Vagina (tissue), 2 donors: Measurements from ENCODE around the gene GCH1. TPM values are rescaled to one million over a fixed set of nuclear protein-coding genes. Genes with fewer than 3 reads are reported as not detected.

Source experiments
- DNase-seq, 2 donors: peaks; one replicate each; pipeline ENCODE4 v3.0.0-alpha.2; 2017; ENCODE audit errors: extremely low spot score in 2 of 2
- H3K27ac ChIP-seq: fragments of 200-600 bp; sonication (generic); one replicate; pipeline ENCODE4 v1.5.1; 2019
- H3K27me3 ChIP-seq: fragments of 200-600 bp; sonication (generic); one replicate; pipeline ENCODE4 v1.5.1; 2019
- H3K36me3 ChIP-seq, 2 donors: fragments of 200-600 bp; sonication (generic); one replicate each; pipeline ENCODE4 v1.5.1; 2017 to 2019
- H3K4me1 ChIP-seq: fragments of 200-600 bp; sonication (generic); one replicate; pipeline ENCODE4 v1.5.1; 2019
- H3K4me3 ChIP-seq, 2 donors: fragments of 200-600 bp; sonication (generic); 1 replicate in 1 of 2; 2 replicates in 1 of 2; pipeline ENCODE4 v1.5.1; 2016 to 2019
- H3K9me3 ChIP-seq: fragments of 200-600 bp; sonication (generic); one replicate; pipeline ENCODE4 v1.5.1; 2019
- POLR2A ChIP-seq, 2 donors: fragments of 450-650 bp; IDR thresholded peaks; one replicate each; pipeline ENCODE4 v1.6.1; 2017; ENCODE audit warnings: antibody characterized with exemption in 2 of 2, mild to moderate bottlenecking in 2 of 2, moderate library complexity in 2 of 2
- POLR2AphosphoS5 ChIP-seq, 2 donors: sonication (generic); formaldehyde crosslinking; IDR thresholded peaks; one replicate each; pipeline ENCODE4 v1.9.0; 2017; ENCODE audit warnings: antibody characterized with exemption in 2 of 2, mild to moderate bottlenecking in 2 of 2, low read depth in 1 of 2; ENCODE audit not compliant: insufficient read depth in 1 of 2
- intact Hi-C: fragments of 100-400 bp; cut with DNase I; formaldehyde crosslinking; loops from one replicate; pipeline ENCODE4 v1.15.1; 2023
- total RNA-seq: library from RNA; depleted of rRNA; stranded (reverse); fragments of >200 nt; gene quantifications from one replicate; pipeline ENCODE4 v1.2.3, GENCODE V29; 2016
- TF ChIP-seq, protein P1 (sequence below), 3 experiments: fragments of 450-650 bp in 2 of 3; fragments of 200-600 bp in 1 of 3; sonication (generic) in 1 of 3; IDR thresholded peaks; one replicate each; pipeline ENCODE4 v1.5.1; 2017 to 2019; ENCODE audit warnings: antibody characterized with exemption in 3 of 3, mild to moderate bottlenecking in 2 of 3, moderate library complexity in 2 of 3

The GCH1 gene
- total RNA-seq, 1 donor from 2014 or later = 22.1 TPM

DNA sequence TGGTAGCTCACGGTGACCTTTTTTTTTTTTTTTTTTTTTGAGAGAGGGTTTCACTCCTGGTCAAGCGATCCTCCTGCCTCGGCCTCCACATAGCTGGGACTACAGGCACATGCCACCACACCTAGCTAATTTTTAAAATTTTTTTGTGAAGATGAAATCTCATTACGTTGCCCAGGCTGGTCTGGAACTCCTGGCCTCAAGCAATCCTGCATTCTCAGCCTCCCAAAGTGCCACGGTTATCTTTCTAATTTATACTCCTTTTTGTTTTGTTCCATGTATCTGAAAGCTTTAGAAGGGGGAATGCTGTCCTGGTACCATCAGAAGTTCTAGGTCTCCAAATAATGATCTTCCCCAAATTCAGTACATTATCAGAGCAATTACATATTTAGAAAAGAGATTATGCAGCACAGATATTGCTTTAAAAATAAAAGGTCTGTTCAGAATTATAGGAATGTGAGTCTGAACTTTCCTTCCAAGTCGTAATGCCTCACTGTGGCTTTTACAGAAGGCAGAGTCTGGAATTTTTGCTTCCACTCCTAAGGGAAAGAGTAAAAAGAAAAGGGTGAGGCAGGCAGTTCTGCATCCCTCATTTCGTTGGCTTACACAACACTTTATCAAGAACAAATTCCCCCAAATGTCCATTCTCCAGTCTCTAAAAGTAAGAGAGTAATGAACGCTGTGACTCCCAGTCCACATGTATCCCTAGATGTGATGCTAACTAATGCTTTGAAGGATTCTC is 73.0 kb downstream of the GCH1 start:
- Histone ChIP-seq H3K4me3 (no peak overlapping the region), H3K36me3 (no peaks in the 10 kb centered on the region), H3K27ac (no peak overlapping the region), H3K27me3 (no peaks in the 10 kb centered on the region), H3K9me3 (no peaks in the 10 kb centered on the region), H3K4me1 (no peaks in the 10 kb centered on the region)
- DNase-seq = no peak
- TF ChIP-seq POLR2A (IDR thresholded peaks at IDR 0.05) = no peak
- TF ChIP-seq POLR2AphosphoS5 (IDR thresholded peaks at IDR 0.05; ENCODE audit: insufficient read depth in 1 of 2, low read depth in 1 of 2) = no peak
- TF ChIP-seq, protein P1, sequence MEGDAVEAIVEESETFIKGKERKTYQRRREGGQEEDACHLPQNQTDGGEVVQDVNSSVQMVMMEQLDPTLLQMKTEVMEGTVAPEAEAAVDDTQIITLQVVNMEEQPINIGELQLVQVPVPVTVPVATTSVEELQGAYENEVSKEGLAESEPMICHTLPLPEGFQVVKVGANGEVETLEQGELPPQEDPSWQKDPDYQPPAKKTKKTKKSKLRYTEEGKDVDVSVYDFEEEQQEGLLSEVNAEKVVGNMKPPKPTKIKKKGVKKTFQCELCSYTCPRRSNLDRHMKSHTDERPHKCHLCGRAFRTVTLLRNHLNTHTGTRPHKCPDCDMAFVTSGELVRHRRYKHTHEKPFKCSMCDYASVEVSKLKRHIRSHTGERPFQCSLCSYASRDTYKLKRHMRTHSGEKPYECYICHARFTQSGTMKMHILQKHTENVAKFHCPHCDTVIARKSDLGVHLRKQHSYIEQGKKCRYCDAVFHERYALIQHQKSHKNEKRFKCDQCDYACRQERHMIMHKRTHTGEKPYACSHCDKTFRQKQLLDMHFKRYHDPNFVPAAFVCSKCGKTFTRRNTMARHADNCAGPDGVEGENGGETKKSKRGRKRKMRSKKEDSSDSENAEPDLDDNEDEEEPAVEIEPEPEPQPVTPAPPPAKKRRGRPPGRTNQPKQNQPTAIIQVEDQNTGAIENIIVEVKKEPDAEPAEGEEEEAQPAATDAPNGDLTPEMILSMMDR (IDR thresholded peaks at IDR 0.05) = no peak
- intact Hi-C loops = no loop called here

DNA sequence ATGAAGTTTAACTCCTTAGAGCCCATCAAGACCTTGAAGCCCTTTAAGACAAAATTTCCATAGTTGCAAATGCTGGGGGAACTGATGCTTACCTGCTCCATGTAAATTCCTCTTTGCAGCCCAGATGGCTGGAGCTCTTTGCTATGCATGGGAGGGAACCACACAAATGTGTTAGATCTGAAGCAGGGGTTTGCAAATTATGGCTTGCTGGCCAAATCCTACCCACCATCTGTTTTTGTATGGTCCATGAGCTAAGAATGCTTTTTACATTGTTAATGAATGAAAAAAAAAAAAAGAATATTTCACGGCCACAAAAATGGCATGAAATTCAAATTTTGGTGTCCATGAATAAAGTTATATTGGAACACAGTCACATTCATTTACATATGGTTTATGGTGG is 74.6 kb downstream of the GCH1 start:
- DNase-seq = no peak
- no peak overlapping the region for H3K4me3 ChIP-seq
- no peaks in the 10 kb centered on the region for H3K9me3 ChIP-seq
- no peaks in the 10 kb centered on the region for H3K4me1 ChIP-seq
- TF ChIP-seq POLR2AphosphoS5 (IDR thresholded peaks at IDR 0.05; ENCODE audit: insufficient read depth in 1 of 2, low read depth in 1 of 2) = no peak
- no peak for TF ChIP-seq POLR2A (IDR thresholded peaks at IDR 0.05)
- TF ChIP-seq, protein P1 (IDR thresholded peaks at IDR 0.05) = no peak
- H3K27ac ChIP-seq = no peak overlapping the region
- no peaks in the 10 kb centered on the region for H3K27me3 ChIP-seq
- intact Hi-C loops = no loop called here
- no peaks in the 10 kb centered on the region for H3K36me3 ChIP-seq

DNA sequence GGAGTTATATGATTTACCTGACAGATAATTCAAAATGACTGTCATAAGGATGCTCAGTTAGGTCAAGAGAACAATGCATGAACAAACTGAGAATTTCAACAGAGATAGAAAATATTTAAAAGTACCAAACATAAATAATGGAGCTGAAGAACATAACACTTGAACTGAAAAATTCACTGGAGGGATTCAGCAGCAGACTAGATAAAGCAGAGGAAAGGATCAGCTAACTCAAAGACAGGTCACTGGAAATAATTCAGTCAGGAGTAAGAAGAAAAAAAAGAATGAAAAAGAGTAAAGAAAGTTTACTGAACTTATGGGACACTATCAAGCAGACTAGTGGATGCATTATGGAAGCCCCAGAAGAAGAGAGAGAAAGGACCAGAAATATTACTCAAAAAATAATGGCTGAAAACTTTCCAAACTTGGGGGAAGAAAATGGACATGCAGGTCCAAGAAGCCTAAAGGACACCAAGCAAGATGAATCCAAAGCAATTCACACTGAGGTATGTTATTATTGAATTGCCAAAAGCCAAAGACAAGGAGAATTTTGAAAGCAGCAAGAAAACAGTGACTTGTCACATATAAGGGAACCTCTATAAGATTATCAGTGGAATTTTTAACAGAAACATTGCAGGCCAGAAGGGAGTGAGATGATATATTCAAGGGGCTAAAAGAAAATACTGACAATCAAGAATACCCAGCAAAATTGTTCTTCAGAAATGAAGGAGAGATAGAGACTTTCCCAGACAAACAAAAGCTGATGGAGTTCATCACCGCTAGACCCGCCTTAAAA is 78.7 kb downstream of the GCH1 start:
- Histone ChIP-seq H3K4me1 (no peaks in the 10 kb centered on the region), H3K36me3 (no peaks in the 10 kb centered on the region), H3K4me3 (no peak overlapping the region), H3K9me3 (no peaks in the 10 kb centered on the region), H3K27me3 (no peaks in the 10 kb centered on the region), H3K27ac (no peak overlapping the region)
- no peak for DNase-seq
- intact Hi-C loops = no loop called here
- TF ChIP-seq POLR2AphosphoS5 (IDR thresholded peaks at IDR 0.05; ENCODE audit: insufficient read depth in 1 of 2, low read depth in 1 of 2) (no peak), POLR2A (IDR thresholded peaks at IDR 0.05) (no peak)
- TF ChIP-seq, protein P1 (IDR thresholded peaks at IDR 0.05) = no peak

DNA sequence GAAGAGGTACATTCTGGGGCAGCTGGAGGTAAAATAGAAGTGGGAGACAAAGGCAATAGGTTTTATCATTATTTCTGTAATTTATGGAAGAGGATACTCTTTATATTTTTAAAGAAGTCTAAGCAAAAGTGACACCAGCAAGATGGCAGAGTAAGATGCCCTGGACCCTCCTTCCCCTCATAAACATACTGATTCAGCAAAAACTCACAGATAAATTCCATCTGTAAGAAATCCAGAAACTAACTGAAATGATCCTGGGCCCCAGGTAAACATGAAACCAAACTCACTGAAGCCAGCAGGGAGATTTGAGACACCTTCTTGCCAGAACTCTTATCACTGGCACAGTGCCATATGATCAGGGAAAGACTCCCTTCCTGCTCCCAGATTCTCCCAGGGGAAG is 79.9 kb downstream of the GCH1 start:
- no peaks in the 10 kb centered on the region for H3K27me3 ChIP-seq
- DNase-seq = no peak

More for the DNA sequence above, 79.9 kb downstream of the GCH1 start:
- H3K9me3 ChIP-seq = no peaks in the 10 kb centered on the region
- H3K4me3 ChIP-seq = no peak overlapping the region
- intact Hi-C loops = no loop called here
- TF ChIP-seq POLR2AphosphoS5 (IDR thresholded peaks at IDR 0.05; ENCODE audit: insufficient read depth in 1 of 2, low read depth in 1 of 2) (no peak), POLR2A (IDR thresholded peaks at IDR 0.05) (no peak)
- TF ChIP-seq, protein P1 (IDR thresholded peaks at IDR 0.05) = no peak
- H3K27ac ChIP-seq = no peak overlapping the region
- H3K36me3 ChIP-seq = no peaks in the 10 kb centered on the region
- H3K4me1 ChIP-seq = no peaks in the 10 kb centered on the region
